HepG2 (cell line): Measurements from ENCODE around the gene PHRF1. TPM values are rescaled to one million over a fixed set of nuclear protein-coding genes. Genes with fewer than 3 reads are reported as not detected.

Source experiments
- ATAC-seq: fragments of 200-7000 bp; cut with Tn5 transposase; 3 replicates; pipeline ENCODE4 v1.9.1; 2020; ENCODE audit warnings: mild to moderate bottlenecking, moderate library complexity
- BruUV-seq: library from RNA; stranded (reverse); fragments of 400-500 nt; replicated peaks from 2 replicates; lab custom pipeline; 2021; lab: Mats Ljungman, UMichigan
- CTCF ChIA-PET: fragments of 300-600 bp; formaldehyde crosslinking; extraction: SDS; loops from one replicate; lab custom pipeline; 2021; ENCODE audit warnings: low total read pairs, inconsistent platforms, low intra/inter-chr PET ratio; lab: Yijun Ruan, JAX
- POLR2A ChIA-PET: fragments of 350-600 bp; sonication (Branson Sonifier 250); formaldehyde crosslinking; loops from one replicate; lab custom pipeline; 2020; ENCODE audit warnings: antibody characterized with exemption, inconsistent platforms; lab: Yijun Ruan, JAX
- DNase-seq: peaks from one replicate; pipeline ENCODE4 v3.0.0-alpha.2; 2015; ENCODE audit warnings: low spot score
- FAIRE-seq: peaks from 3 replicates; lab custom pipeline; 2011; peaks lifted over from hg19 to GRCh38; lab: Jason Lieb, UNC
- H2AFZ ChIP-seq: one replicate; pipeline ENCODE4 v1.6.1; 2011; ENCODE audit warnings: low read length, inconsistent platforms
- H3K27ac ChIP-seq: fragments of 300-600 bp; 3 replicates; pipeline ENCODE4 v1.8.0; 2011; ENCODE audit warnings: mixed run types, mild to moderate bottlenecking, mixed read lengths, low read length, inconsistent platforms; ENCODE audit not compliant: insufficient read depth; ENCODE audit errors: extremely low read length
- H3K27me3 ChIP-seq, 2 experiments: fragments of 200-600 bp in 1 of 2; 2 replicates in 1 of 2; 3 replicates in 1 of 2; pipeline versions ENCODE4 v1.6.0 to v1.8.0; 2011; ENCODE audit warnings: low read length in 2 of 2, mild to moderate bottlenecking in 2 of 2, moderate library complexity in 2 of 2, inconsistent platforms in 1 of 2; ENCODE audit not compliant: insufficient read depth in 2 of 2, control insufficient read depth in 1 of 2
- H3K36me3 ChIP-seq, 2 experiments: fragments of 200-600 bp in 1 of 2; replicated peaks in 1 of 2; 2 replicates in 1 of 2; 3 replicates in 1 of 2; pipeline versions ENCODE4 v1.5.1 to v1.8.0; 2011; ENCODE audit warnings: low read length in 2 of 2, inconsistent platforms in 1 of 2; ENCODE audit not compliant: insufficient read depth in 2 of 2, control insufficient read depth in 1 of 2
- H3K4me1 ChIP-seq: 2 replicates; pipeline ENCODE4 v1.5.1; 2012; ENCODE audit warnings: low read length, inconsistent platforms; ENCODE audit not compliant: insufficient read depth
- H3K4me2 ChIP-seq: 2 replicates; pipeline ENCODE4 v1.6.0; 2011; ENCODE audit warnings: low read depth, low read length, inconsistent platforms
- H3K4me3 ChIP-seq, 3 experiments: fragments of 200-600 bp in 1 of 3; sonication (generic), shearing (Covaris generic) in 1 of 3; replicated peaks in 1 of 3; 2 replicates each; pipeline ENCODE4 v1.5.1; 2011 to 2016; ENCODE audit warnings: low read length in 3 of 3, inconsistent platforms in 2 of 3, low read depth in 2 of 3, mild to moderate bottlenecking in 2 of 3, control low read depth in 1 of 3, mixed read lengths in 1 of 3; ENCODE audit not compliant: insufficient read depth in 1 of 3
- H3K79me2 ChIP-seq: one replicate; pipeline ENCODE4 v1.6.1; 2011; ENCODE audit warnings: low read length, inconsistent platforms; ENCODE audit not compliant: insufficient read depth
- H3K9ac ChIP-seq: 2 replicates; pipeline ENCODE4 v1.6.0; 2011; ENCODE audit warnings: mild to moderate bottlenecking, low read depth, low read length, inconsistent platforms; ENCODE audit not compliant: insufficient read depth
- H3K9me3 ChIP-seq: 2 replicates; pipeline ENCODE4 v1.5.1; 2012; ENCODE audit warnings: mild to moderate bottlenecking, low read length
- H4K20me1 ChIP-seq: 2 replicates; pipeline ENCODE4 v1.6.0; 2011; ENCODE audit warnings: inconsistent platforms, mild to moderate bottlenecking, low read length, moderate library complexity; ENCODE audit not compliant: insufficient read depth
- AGO2 ChIP-seq: fragments of 200-400 bp; formaldehyde crosslinking; optimal IDR thresholded peaks from 2 replicates; pipeline ENCODE3; 2017; ENCODE audit warnings: mild to moderate bottlenecking, low read depth, low read length, moderate library complexity
- ARID2 ChIP-seq: sonication (generic); formaldehyde crosslinking; IDR thresholded peaks from 2 replicates; pipeline ENCODE4 v1.8.1; 2022; ENCODE audit warnings: mild to moderate bottlenecking, missing genetic modification reagents, borderline replicate concordance
- KDM6A ChIP-seq: IDR thresholded peaks from 2 replicates; pipeline ENCODE4 v1.6.1; 2016; ENCODE audit warnings: low read depth
- RNF2 ChIP-seq: fragments of 450-650 bp; conservative IDR thresholded peaks from 2 replicates; pipeline ENCODE4 v1.6.1; 2016; ENCODE audit warnings: low read depth
- TARDBP ChIP-seq: sonication (generic); formaldehyde crosslinking; IDR thresholded peaks from 2 replicates; pipeline ENCODE4 v1.8.0; 2022; ENCODE audit warnings: mild to moderate bottlenecking, missing genetic modification reagents
- ZEB1 ChIP-seq: IDR thresholded peaks from 2 replicates; pipeline ENCODE4 v1.6.1; 2012; ENCODE audit warnings: mild to moderate bottlenecking, low read depth, inconsistent platforms; ENCODE audit not compliant: insufficient replicate concordance
- WGBS: methylation state at CpG from one replicate; pipeline ENCODE4 v1.1.6; 2017; ENCODE audit warnings: low lambda C conversion rate; 5-methylcytosine and 5-hydroxymethylcytosine counted together
- in situ Hi-C: cut with HindIII; loops from 2 replicates; pipeline ENCODE4 v1.10.0; 2017; ENCODE audit warnings: low pct_unique_long_range_greater_than_20kb; ENCODE audit not compliant: extremely low pct_ligation_motif_present
- intact Hi-C: fragments of 100-400 bp; cut with micrococcal nuclease; formaldehyde crosslinking; loops from one replicate; pipeline ENCODE4 v1.10.0; 2022; ENCODE audit not compliant: unreplicated experiment
- polyA plus RNA-seq, 8 experiments: library from polyadenylated mRNA; depleted of rRNA in 3 of 8; stranded (reverse) in 7 of 8; unstranded in 1 of 8; fragments of >200 nt; fragmentation: Illumina TruSeq in 4 of 8; extraction: Trizol in 4 of 8; gene quantifications; 2 replicates each; pipeline versions ENCODE4 v1.2.1 to v1.2.3, GENCODE V29; 2011 to 2016; ENCODE audit warnings: low read depth in 4 of 8, missing spikeins in 1 of 8, mixed read lengths in 1 of 8; ENCODE audit not compliant: insufficient read depth in 1 of 8
- total RNA-seq, 5 experiments: library from RNA; depleted of rRNA; stranded (reverse); fragments of >200 nt; fragmentation: Illumina TruSeq; extraction: Trizol; gene quantifications; 2 replicates each; pipeline ENCODE4 v1.2.3, GENCODE V29; 2016; ENCODE audit warnings: low read depth in 1 of 5
- TF ChIP-seq, protein P1 (sequence below): sonication (generic); formaldehyde crosslinking; IDR thresholded peaks from 2 replicates; pipeline ENCODE4 v1.4.0; 2020; ENCODE audit warnings: missing genetic modification reagents
- TF ChIP-seq, protein P2 (sequence below): sonication (generic); formaldehyde crosslinking; IDR thresholded peaks from 2 replicates; pipeline ENCODE4 v1.8.0; 2022; ENCODE audit warnings: missing genetic modification reagents, low read depth, mild to moderate bottlenecking, borderline replicate concordance

PHRF1 gene
- total and polyA plus RNA-seq, 2 of the 13 experiments (the other 11 are each of a cell fraction or from before 2014, with no cell fraction given), result 8.2 to 16.7 TPM

DNA sequence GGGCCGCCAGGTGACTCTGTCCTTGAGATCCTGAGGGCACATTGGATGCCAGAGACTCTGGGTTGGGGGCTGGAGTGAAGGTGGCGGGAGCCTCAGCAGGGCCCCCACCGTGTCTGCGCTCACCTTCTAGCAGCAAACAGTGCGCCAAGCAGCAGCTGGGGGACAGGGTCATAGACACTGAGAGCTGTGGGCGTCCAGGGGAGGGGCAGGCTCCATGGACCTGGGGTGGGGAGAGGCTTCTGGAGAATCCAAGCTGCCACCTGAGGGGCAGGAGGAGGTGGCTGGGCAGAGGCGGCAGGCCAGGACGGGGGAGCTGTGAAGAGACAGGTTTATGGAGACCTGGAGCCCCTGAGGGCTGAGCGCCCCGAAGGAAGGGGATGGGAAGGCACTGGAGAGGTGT, 8.0 kb downstream of the PHRF1 start:
- no peak overlapping the region for H2AFZ ChIP-seq

More for the DNA sequence above, 8.0 kb downstream of the PHRF1 start:
- in situ Hi-C loops, result no loop called here
- Histone ChIP-seq H3K4me1 (peaks cover 68% of the 10 kb centered on the region), H3K27ac (no peak overlapping the region), H3K27me3 (no peaks in the 10 kb centered on the region)
- ATAC-seq (no peak), FAIRE-seq (no peak), DNase-seq (no peak)
- 97% methylated on average over 10 of the region's 10 CpGs for WGBS
- TF ChIP-seq, protein P1, sequence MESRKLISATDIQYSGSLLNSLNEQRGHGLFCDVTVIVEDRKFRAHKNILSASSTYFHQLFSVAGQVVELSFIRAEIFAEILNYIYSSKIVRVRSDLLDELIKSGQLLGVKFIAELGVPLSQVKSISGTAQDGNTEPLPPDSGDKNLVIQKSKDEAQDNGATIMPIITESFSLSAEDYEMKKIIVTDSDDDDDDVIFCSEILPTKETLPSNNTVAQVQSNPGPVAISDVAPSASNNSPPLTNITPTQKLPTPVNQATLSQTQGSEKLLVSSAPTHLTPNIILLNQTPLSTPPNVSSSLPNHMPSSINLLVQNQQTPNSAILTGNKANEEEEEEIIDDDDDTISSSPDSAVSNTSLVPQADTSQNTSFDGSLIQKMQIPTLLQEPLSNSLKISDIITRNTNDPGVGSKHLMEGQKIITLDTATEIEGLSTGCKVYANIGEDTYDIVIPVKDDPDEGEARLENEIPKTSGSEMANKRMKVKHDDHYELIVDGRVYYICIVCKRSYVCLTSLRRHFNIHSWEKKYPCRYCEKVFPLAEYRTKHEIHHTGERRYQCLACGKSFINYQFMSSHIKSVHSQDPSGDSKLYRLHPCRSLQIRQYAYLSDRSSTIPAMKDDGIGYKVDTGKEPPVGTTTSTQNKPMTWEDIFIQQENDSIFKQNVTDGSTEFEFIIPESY (CRISPR knock-in tag), result 0 out of 2 replicates have a peak, but pooled peaks have one; percentile 26
- TF ChIP-seq AGO2, result peak; percentile 63
- TF ChIP-seq ARID2, result no peak
- TF ChIP-seq, protein P2, sequence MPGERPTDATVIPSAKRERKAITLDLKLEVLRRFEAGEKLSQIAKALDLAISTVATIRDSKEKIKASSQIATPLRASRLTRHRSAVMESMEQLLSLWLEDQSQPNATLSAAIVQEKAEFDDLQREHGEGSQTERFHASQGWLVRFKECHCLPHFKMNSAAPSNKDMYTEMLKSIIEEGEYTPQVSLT (CRISPR knock-in tag), result no peak
- no peak for TF ChIP-seq KDM6A
- TF ChIP-seq RNF2, result no peak
- no peak for TF ChIP-seq TARDBP (CRISPR knock-in tag)
- no peak for TF ChIP-seq ZEB1
- TF ChIP-seq, all 625 proteins: peak for 2
- H3K79me2 ChIP-seq, result peaks cover 54% of the 10 kb centered on the region
- intact Hi-C loops, result no loop called here
- peaks cover 39% of the 10 kb centered on the region for H4K20me1 ChIP-seq
- no peak overlapping the region for H3K4me3 ChIP-seq
- CTCF ChIA-PET, result no interaction called here
- peaks cover 18 to 44% of the 10 kb centered on the region in 2 experiments for H3K36me3 ChIP-seq
- no TSS peak for BruUV-seq
- H3K9me3 ChIP-seq, result no peaks in the 10 kb centered on the region
- POLR2A ChIA-PET, result no interaction called here
- H3K4me2 ChIP-seq, result no peak overlapping the region
- no peak overlapping the region for H3K9ac ChIP-seq
